Nucleus accumbens (tissue), 56 donors: ENCODE results near the gene NELFE.
"Not testable (repeated sequence)": the region's sequence is repeated elsewhere in the genome, so short reads cannot be mapped to it uniquely, and the experiment has no call there.

Experiments used
- DNase-seq, 56 donors: peaks; one replicate each; lab custom pipeline; 2025; lab: John Stamatoyannopoulos, UW

Gene NELFE

GRCh38 chr6:31958741-31959739 is at the start of gene NELFE, which contains the start of gene SKIC2:
Gene NELFE, minus strand, starts transcription at chr6:31958971. Its CDS starts 525 bp downstream, at chr6:31958446.
Gene SKIC2, plus strand, starts transcription at chr6:31959175. Its CDS starts 18 bp downstream, at chr6:31959193.
- DNase-seq: peak; percentile 80 to 99 (median 97)

- not testable (repeated sequence) for DNase-seq
These were observed 49.3 kb upstream of the NELFE start for GRCh38 chr6:32008037-32008436.

GRCh38 chr6:32007086-32007485 is 48.3 kb upstream of the NELFE start:
- DNase-seq: not testable (repeated sequence)

GRCh38 chr6:32005991-32006529 is 47.3 kb upstream of the NELFE start:
- DNase-seq: not testable (repeated sequence)

- not testable (repeated sequence) for DNase-seq
These were observed 46.7 kb upstream of the NELFE start for GRCh38 chr6:32005538-32005880.

- DNase-seq: not testable (repeated sequence)
These were observed 46.2 kb upstream of the NELFE start for GRCh38 chr6:32004864-32005537.

- DNase-seq: not testable (repeated sequence)
These were observed 45.6 kb upstream of the NELFE start for GRCh38 chr6:32004393-32004792.

GRCh38 chr6:32003301-32003700 is 44.5 kb upstream of the NELFE start:
- DNase-seq: not testable (repeated sequence)

- DNase-seq: not testable (repeated sequence)
These were observed 43.9 kb upstream of the NELFE start for GRCh38 chr6:32002546-32003268.

GRCh38 chr6:31996385-31996784 is 37.6 kb upstream of the NELFE start:
- not testable (repeated sequence) for DNase-seq

GRCh38 chr6:31994421-31994820 is 35.6 kb upstream of the NELFE start:
- DNase-seq: not testable (repeated sequence)

GRCh38 chr6:31989363-31989762 is 30.6 kb upstream of the NELFE start:
- DNase-seq: not testable (repeated sequence)

GRCh38 chr6:31981744-31982143 is 23.0 kb upstream of the NELFE start, which contains the start of gene C4A:
Gene C4A, plus strand, starts transcription at chr6:31982057. Its CDS starts 51 bp downstream, at chr6:31982108.
- not testable (repeated sequence) for DNase-seq

GRCh38 chr6:31980998-31981397 is 22.2 kb upstream of the NELFE start:
- DNase-seq: not testable (repeated sequence)

GRCh38 chr6:31980195-31980876 is 21.6 kb upstream of the NELFE start:
- not testable (repeated sequence) for DNase-seq

- DNase-seq: no peak
These were observed 20.6 kb upstream of the NELFE start for GRCh38 chr6:31979238-31979898.

- no peak for DNase-seq
These were observed 20.1 kb upstream of the NELFE start for GRCh38 chr6:31978831-31979230.

GRCh38 chr6:31977816-31978431 is 19.2 kb upstream of the NELFE start:
- DNase-seq: no peak

GRCh38 chr6:31976065-31976464 is 17.3 kb upstream of the NELFE start:
- not testable (repeated sequence) for DNase-seq
